ENCODE data around the gene KRTAP29-1. TPM values are rescaled to one million over a fixed set of nuclear protein-coding genes. Genes with fewer than 3 reads are reported as not detected.
"Not testable (repeated sequence)": the region's sequence is repeated elsewhere in the genome, so short reads cannot be mapped to it uniquely, and the experiment has no call there.

Gene KRTAP29-1
- total RNA-seq, 2 donors from 2014 or later: not detected

- H3K9me3 Mint-ChIP-seq: peaks cover 0 to 1% of the 10 kb centered on the region in 2 donors
- H3K36me3 Mint-ChIP-seq (ENCODE audit: insufficient read depth in 2 of 2): no peaks in the 10 kb centered on the region
- ATAC-seq (replicated peaks in 1 of 2): no peak
- peaks cover 15% of the 10 kb centered on the region for H3K4me1 Mint-ChIP-seq (ENCODE audit: low read depth)
- no peak for DNase-seq
- H3K4me3 Mint-ChIP-seq: no peak within 1 kb of the TSS
- H3K27me3 Mint-ChIP-seq (ENCODE audit: low read depth): peaks cover 8% of the 10 kb centered on the region
- no peak within 1 kb of the TSS for H3K27ac Mint-ChIP-seq
These were observed 37.6 kb downstream of the KRTAP29-1 start, which contains the start of gene KRTAP9-6 for GRCh38 chr17:41265078-41265477. Gene KRTAP9-6, plus strand, starts transcription at chr17:41265378. Its CDS starts 0 bp downstream, at chr17:41265378.

- no peak overlapping the region for H3K4me3 Mint-ChIP-seq
- H3K4me1 Mint-ChIP-seq (ENCODE audit: low read depth): peaks cover 16% of the 10 kb centered on the region
- H3K9me3 Mint-ChIP-seq: peaks cover 0 to 1% of the 10 kb centered on the region in 2 donors
- DNase-seq: no peak
- no peak for ATAC-seq (replicated peaks in 1 of 2)
- peaks cover 8% of the 10 kb centered on the region for H3K27me3 Mint-ChIP-seq (ENCODE audit: low read depth)
- H3K36me3 Mint-ChIP-seq (ENCODE audit: insufficient read depth in 2 of 2): no peaks in the 10 kb centered on the region
- H3K27ac Mint-ChIP-seq: no peak overlapping the region
These were observed 38.1 kb downstream of the KRTAP29-1 start for GRCh38 chr17:41264599-41264998.

- DNase-seq (no peak), ATAC-seq (replicated peaks in 1 of 2) (no peak)
- Mint-ChIP-seq H3K27ac (no peak overlapping the region), H3K4me3 (no peak overlapping the region), H3K27me3 (ENCODE audit: low read depth) (peaks cover 8% of the 10 kb centered on the region), H3K36me3 (ENCODE audit: insufficient read depth in 2 of 2) (no peaks in the 10 kb centered on the region), H3K4me1 (ENCODE audit: low read depth) (peaks cover 16% of the 10 kb centered on the region), H3K9me3 (no peaks in the 10 kb centered on the region)
These were observed 39.4 kb downstream of the KRTAP29-1 start for GRCh38 chr17:41263212-41263611.

GRCh38 chr17:41258406-41258805 is 44.2 kb downstream of the KRTAP29-1 start:
- peaks cover 22% of the 10 kb centered on the region for H3K4me1 Mint-ChIP-seq (ENCODE audit: low read depth)
- no peaks in the 10 kb centered on the region for H3K9me3 Mint-ChIP-seq
- H3K36me3 Mint-ChIP-seq (ENCODE audit: insufficient read depth in 2 of 2): no peaks in the 10 kb centered on the region
- no peak overlapping the region for H3K27ac Mint-ChIP-seq
- no peaks in the 10 kb centered on the region for H3K27me3 Mint-ChIP-seq (ENCODE audit: low read depth)
- DNase-seq (no peak), ATAC-seq (replicated peaks in 1 of 2) (no peak)
- no peak overlapping the region for H3K4me3 Mint-ChIP-seq

GRCh38 chr17:41256291-41256685 is 46.4 kb downstream of the KRTAP29-1 start:
- H3K4me3 Mint-ChIP-seq: no peak overlapping the region
- DNase-seq: no peak
- peaks cover 18% of the 10 kb centered on the region for H3K4me1 Mint-ChIP-seq (ENCODE audit: low read depth)
- H3K27ac Mint-ChIP-seq: no peak overlapping the region
- H3K27me3 Mint-ChIP-seq (ENCODE audit: low read depth): peaks cover 6% of the 10 kb centered on the region
- no peaks in the 10 kb centered on the region for H3K36me3 Mint-ChIP-seq (ENCODE audit: insufficient read depth in 2 of 2)
- no peaks in the 10 kb centered on the region for H3K9me3 Mint-ChIP-seq
- no peak for ATAC-seq (replicated peaks in 1 of 2)

- not testable (repeated sequence) for DNase-seq; H3K36me3 Mint-ChIP-seq (ENCODE audit: insufficient read depth in 2 of 2); H3K27me3 Mint-ChIP-seq (ENCODE audit: low read depth); H3K27ac Mint-ChIP-seq; H3K9me3 Mint-ChIP-seq; H3K4me3 Mint-ChIP-seq
- peaks cover 13% of the 10 kb centered on the region for H3K4me1 Mint-ChIP-seq (ENCODE audit: low read depth)
- peak in 1 of 2 donors; percentile 17 for ATAC-seq (replicated peaks in 1 of 2)
These were observed 47.0 kb downstream of the KRTAP29-1 start, which contains the start of gene KRTAP9-9 for GRCh38 chr17:41255381-41256290. Gene KRTAP9-9, plus strand, starts transcription at chr17:41255384.

GRCh38 chr17:41254861-41255260 is 47.8 kb downstream of the KRTAP29-1 start:
- Mint-ChIP-seq H3K27ac (no peak overlapping the region), H3K4me3 (no peak overlapping the region), H3K27me3 (ENCODE audit: low read depth) (peaks cover 13% of the 10 kb centered on the region), H3K36me3 (ENCODE audit: insufficient read depth in 2 of 2) (no peaks in the 10 kb centered on the region), H3K9me3 (no peaks in the 10 kb centered on the region), H3K4me1 (ENCODE audit: low read depth) (peaks cover 6% of the 10 kb centered on the region)
- ATAC-seq (replicated peaks in 1 of 2) (no peak), DNase-seq (no peak)

Other genes starting within 250 kb of the KRTAP29-1 start
- gene KRTAP2-2, start 247.6 kb downstream of the KRTAP29-1 start, total RNA-seq: not detected
- gene KRTAP2-3, start 242.7 kb downstream of the KRTAP29-1 start, total RNA-seq: not detected
- gene KRTAP2-4, start 237.0 kb downstream of the KRTAP29-1 start, total RNA-seq: not detected
- not detected for gene KRTAP4-7, start 218.7 kb downstream of the KRTAP29-1 start, total RNA-seq
- not detected for gene KRTAP4-8, start 204.7 kb downstream of the KRTAP29-1 start, total RNA-seq
- gene KRTAP4-16, start 200.6 kb downstream of the KRTAP29-1 start, total RNA-seq: not detected
- not detected for gene KRTAP4-9, start 197.5 kb downstream of the KRTAP29-1 start, total RNA-seq
- not detected for gene KRTAP4-11, start 184.5 kb downstream of the KRTAP29-1 start, total RNA-seq
- not detected for gene KRTAP4-12, start 178.7 kb downstream of the KRTAP29-1 start, total RNA-seq
- gene KRTAP4-6, start 162.3 kb downstream of the KRTAP29-1 start, total RNA-seq: not detected
- not detected for gene KRTAP4-5, start 153.0 kb downstream of the KRTAP29-1 start, total RNA-seq
- not detected for gene KRTAP4-4, start 142.1 kb downstream of the KRTAP29-1 start, total RNA-seq
- not detected for gene KRTAP4-3, start 134.6 kb downstream of the KRTAP29-1 start, total RNA-seq
- not detected for gene KRTAP4-2, start 124.6 kb downstream of the KRTAP29-1 start, total RNA-seq
- gene KRTAP4-1, start 117.9 kb downstream of the KRTAP29-1 start, total RNA-seq: not detected
- gene KRTAP9-1, start 113.0 kb downstream of the KRTAP29-1 start, total RNA-seq: not detected
- gene KRTAP9-2, start 76.2 kb downstream of the KRTAP29-1 start, total RNA-seq: not detected
- not detected for gene KRTAP9-3, start 70.4 kb downstream of the KRTAP29-1 start, total RNA-seq
- not detected for gene KRTAP9-8, start 64.9 kb downstream of the KRTAP29-1 start, total RNA-seq
- gene KRTAP9-4, start 53.2 kb downstream of the KRTAP29-1 start, total RNA-seq: not detected
- gene KRTAP9-9, start 47.5 kb downstream of the KRTAP29-1 start, total RNA-seq: not detected
- gene KRTAP9-6, start 37.5 kb downstream of the KRTAP29-1 start, total RNA-seq: not detected
- not detected for gene KRTAP9-7, start 27.2 kb downstream of the KRTAP29-1 start, total RNA-seq
- gene KRTAP16-1, start 6.5 kb upstream of the KRTAP29-1 start, total RNA-seq: not detected
- gene KRTAP17-1, start 12.9 kb upstream of the KRTAP29-1 start, total RNA-seq: not detected
- not detected for gene KRT33A, start 48.0 kb upstream of the KRTAP29-1 start, total RNA-seq
- not detected for gene KRT33B, start 67.0 kb upstream of the KRTAP29-1 start, total RNA-seq
- gene KRT34, start 79.5 kb upstream of the KRTAP29-1 start, total RNA-seq: not detected
- not detected for gene KRT31, start 94.8 kb upstream of the KRTAP29-1 start, total RNA-seq
- gene KRT37, start 121.7 kb upstream of the KRTAP29-1 start, total RNA-seq: not detected
- not detected for gene KRT38, start 138.1 kb upstream of the KRTAP29-1 start, total RNA-seq
- not detected for gene KRT32, start 164.5 kb upstream of the KRTAP29-1 start, total RNA-seq
- not detected for gene KRT35, start 178.3 kb upstream of the KRTAP29-1 start, total RNA-seq
- gene KRT36, start 187.1 kb upstream of the KRTAP29-1 start, total RNA-seq: not detected
- gene KRT13, start 202.8 kb upstream of the KRTAP29-1 start, total RNA-seq: not detected
- not detected for gene KRT15, start 216.0 kb upstream of the KRTAP29-1 start, total RNA-seq
- not detected for gene KRT19, start 225.5 kb upstream of the KRTAP29-1 start, total RNA-seq

All from activated T-cell treated with anti-CD3 and anti-CD28 coated beads, Interleukin-2, amount 50 U/mL, for 72 hours (primary cell).